Upper lobe of left lung (tissue), 4 donors: Measurements from ENCODE around the gene NRIP2.

ENCODE experiments used
- CTCF ChIP-seq, 6 experiments: fragments of 450-650 bp in 4 of 6; fragments of 200-600 bp in 2 of 6; sonication (generic) in 2 of 6; IDR thresholded peaks; one replicate each; pipeline ENCODE4 v1.5.1; 2016 to 2019; ENCODE audit warnings: antibody characterized with exemption in 6 of 6
- POLR2AphosphoS5 ChIP-seq, 2 donors: sonication (generic); formaldehyde crosslinking; IDR thresholded peaks; one replicate each; pipeline ENCODE4 v1.5.1; 2017; ENCODE audit warnings: antibody characterized with exemption in 2 of 2

DNA sequence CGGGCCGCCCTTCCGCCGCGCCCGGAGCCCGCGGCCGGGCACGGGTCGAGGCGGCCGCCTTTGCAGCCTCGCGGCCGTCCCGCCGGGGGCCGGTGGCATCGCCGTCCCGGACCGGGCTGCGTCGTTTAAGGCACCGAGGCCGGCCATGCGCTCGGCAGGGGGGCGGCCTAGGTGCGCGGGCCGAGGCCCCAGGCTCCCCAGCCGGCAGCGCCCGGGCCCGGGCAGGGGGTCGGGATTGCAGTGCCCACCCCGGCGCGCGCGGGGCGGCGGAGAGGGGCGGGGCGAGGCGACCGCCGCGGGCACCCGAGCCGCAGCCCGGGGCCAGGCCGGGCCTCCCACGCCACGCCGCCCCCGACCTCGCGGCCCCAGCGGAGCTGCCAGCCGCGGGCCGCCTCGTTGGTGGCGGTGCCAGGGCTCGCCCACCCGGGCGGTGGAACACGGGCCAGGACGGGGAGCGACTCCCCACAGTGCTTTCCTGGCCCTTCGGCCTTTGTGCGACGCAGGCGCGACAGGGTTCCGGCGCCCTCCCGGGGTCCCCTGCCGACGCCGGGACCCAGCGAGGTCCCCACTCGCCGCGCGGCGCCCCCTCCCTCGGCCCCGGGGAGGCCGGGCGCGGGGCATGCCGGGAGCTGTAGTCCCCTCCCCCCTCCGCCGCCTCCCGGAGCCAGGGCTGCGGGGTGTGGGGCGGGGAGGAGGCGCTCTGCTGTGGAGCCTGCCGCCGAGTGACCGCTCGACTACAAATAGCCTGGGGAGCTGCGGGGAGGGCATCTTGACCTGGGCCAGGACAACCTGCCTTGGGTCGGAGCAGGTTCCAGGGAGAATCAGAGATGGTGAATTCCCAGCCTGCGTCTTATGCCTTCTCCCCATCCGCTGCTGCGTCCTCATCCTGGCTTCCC, 39.3 kb downstream of the NRIP2 start:
- TF ChIP-seq CTCF (IDR thresholded peaks at IDR 0.05), result peak in 1 of 6 experiments; percentile 20
- TF ChIP-seq POLR2AphosphoS5 (IDR thresholded peaks at IDR 0.05), result peak; percentile 33 to 77
